Measurements from ENCODE around the gene MPC1L.

Gene MPC1L

GRCh38 chrX:40625294-40625693 is 2.1 kb downstream of the MPC1L start:
- no peak for DNase-seq (ENCODE audit: low read depth in 2 of 3, low spot score in 1 of 3)

- DNase-seq (ENCODE audit: low read depth in 2 of 3, low spot score in 1 of 3) = no peak
These were observed 5.3 kb downstream of the MPC1L start for GRCh38 chrX:40628506-40628905.

- no peak for DNase-seq (ENCODE audit: low read depth in 2 of 3, low spot score in 1 of 3)
These were observed 9.0 kb downstream of the MPC1L start for GRCh38 chrX:40632199-40632598.

GRCh38 chrX:40637687-40638086 is 14.5 kb downstream of the MPC1L start:
- no peak for DNase-seq (ENCODE audit: low read depth in 2 of 3, low spot score in 1 of 3)

- no peak for DNase-seq (ENCODE audit: low read depth in 2 of 3, low spot score in 1 of 3)
These were observed 20.9 kb downstream of the MPC1L start for GRCh38 chrX:40644176-40644575.

GRCh38 chrX:40644821-40645358 is 21.7 kb downstream of the MPC1L start:
- peak in 2 of 3 donors; percentile 11 to 30 for DNase-seq (ENCODE audit: low read depth in 2 of 3, low spot score in 1 of 3)

GRCh38 chrX:40646489-40647306 is 23.5 kb downstream of the MPC1L start:
- DNase-seq (ENCODE audit: low read depth in 2 of 3, low spot score in 1 of 3) = peak in 1 of 3 donors; percentile 14

- DNase-seq (ENCODE audit: low read depth in 2 of 3, low spot score in 1 of 3) = peak; percentile 84 to 96 (median 86)
These were observed 24.3 kb downstream of the MPC1L start, which contains the start of gene CXorf38 for GRCh38 chrX:40647307-40648197. TSS of gene CXorf38 (minus strand) at chrX:40647561. CDS start at chrX:40647520, 41 bp downstream.

- peak; percentile 33 to 81 (median 36) for DNase-seq (ENCODE audit: low read depth in 2 of 3, low spot score in 1 of 3)
These were observed 28.5 kb downstream of the MPC1L start for GRCh38 chrX:40651620-40652223.

- DNase-seq (ENCODE audit: low read depth in 2 of 3, low spot score in 1 of 3) = no peak
These were observed 29.4 kb downstream of the MPC1L start for GRCh38 chrX:40652664-40653063.

- no peak for DNase-seq (ENCODE audit: low read depth in 2 of 3, low spot score in 1 of 3)
These were observed 30.3 kb downstream of the MPC1L start for GRCh38 chrX:40653535-40653934.

GRCh38 chrX:40660381-40660780 is 37.2 kb downstream of the MPC1L start:
- no peak for DNase-seq (ENCODE audit: low read depth in 2 of 3, low spot score in 1 of 3)

GRCh38 chrX:40661489-40661888 is 38.3 kb downstream of the MPC1L start:
- no peak for DNase-seq (ENCODE audit: low read depth in 2 of 3, low spot score in 1 of 3)

- DNase-seq (ENCODE audit: low read depth in 2 of 3, low spot score in 1 of 3) = no peak
These were observed 40.0 kb downstream of the MPC1L start for GRCh38 chrX:40663078-40663740.

GRCh38 chrX:40663880-40664630 is 40.8 kb downstream of the MPC1L start:
- DNase-seq (ENCODE audit: low read depth in 2 of 3, low spot score in 1 of 3) = no peak

GRCh38 chrX:40671126-40671525 is 47.9 kb downstream of the MPC1L start:
- DNase-seq (ENCODE audit: low read depth in 2 of 3, low spot score in 1 of 3) = no peak

All from stimulated activated CD4-positive, alpha-beta T cell treated with anti-CD3 and anti-CD28 coated beads, Interleukin-12 subunit alpha, Interleukin-12 subunit beta, amount 100 ng/mL, for 48 hours (primary cell).